ENCODE data around the gene TOP1. TPM values are rescaled to one million over a fixed set of nuclear protein-coding genes. Genes with fewer than 3 reads are reported as not detected.

TOP1 gene
- total RNA-seq, 2 experiments from 2014 or later, result 37.6 to 41.7 TPM

DNA sequence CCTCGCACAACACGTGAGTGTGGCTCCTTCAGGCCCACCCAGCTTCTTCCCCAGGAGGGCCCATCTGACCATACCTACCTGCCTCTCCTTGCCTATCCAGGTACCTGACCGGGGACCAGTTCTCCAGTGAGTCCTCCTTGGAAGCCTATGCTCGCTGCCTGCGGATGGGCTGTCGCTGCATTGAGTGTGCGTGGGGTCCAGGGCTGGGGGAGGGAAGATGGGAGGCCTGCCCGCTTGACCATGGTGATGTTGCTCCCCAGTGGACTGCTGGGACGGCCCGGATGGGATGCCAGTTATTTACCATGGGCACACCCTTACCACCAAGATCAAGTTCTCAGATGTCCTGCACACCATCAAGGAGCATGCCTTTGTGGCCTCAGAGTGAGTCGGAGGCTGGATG lies 135.2 kb downstream of the TOP1 start:
- Histone ChIP-seq H3K36me3 (ENCODE audit: insufficient read depth, low read length) (peaks cover 99% of the 10 kb centered on the region), H3K27ac (ENCODE audit: low read depth in 1 of 2, low read length in 2 of 2) (no peak overlapping the region), H3K4me1 (ENCODE audit: insufficient read depth, low read length) (peaks cover 89% of the 10 kb centered on the region), H3K9me3 (ENCODE audit: control insufficient read depth in 1 of 2, insufficient read depth in 1 of 2, low read length in 2 of 2) (no peaks in the 10 kb centered on the region), H3K4me3 (ENCODE audit: low read length) (no peak overlapping the region), H3K27me3 (ENCODE audit: control insufficient read depth in 1 of 2, insufficient read depth in 2 of 2, low read length in 2 of 2) (no peaks in the 10 kb centered on the region)
- DNase-seq, result no peak
- H3K4me1 Mint-ChIP-seq (ENCODE audit: low read depth), result peaks cover 63% of the 10 kb centered on the region
- TF ChIP-seq, protein P1, sequence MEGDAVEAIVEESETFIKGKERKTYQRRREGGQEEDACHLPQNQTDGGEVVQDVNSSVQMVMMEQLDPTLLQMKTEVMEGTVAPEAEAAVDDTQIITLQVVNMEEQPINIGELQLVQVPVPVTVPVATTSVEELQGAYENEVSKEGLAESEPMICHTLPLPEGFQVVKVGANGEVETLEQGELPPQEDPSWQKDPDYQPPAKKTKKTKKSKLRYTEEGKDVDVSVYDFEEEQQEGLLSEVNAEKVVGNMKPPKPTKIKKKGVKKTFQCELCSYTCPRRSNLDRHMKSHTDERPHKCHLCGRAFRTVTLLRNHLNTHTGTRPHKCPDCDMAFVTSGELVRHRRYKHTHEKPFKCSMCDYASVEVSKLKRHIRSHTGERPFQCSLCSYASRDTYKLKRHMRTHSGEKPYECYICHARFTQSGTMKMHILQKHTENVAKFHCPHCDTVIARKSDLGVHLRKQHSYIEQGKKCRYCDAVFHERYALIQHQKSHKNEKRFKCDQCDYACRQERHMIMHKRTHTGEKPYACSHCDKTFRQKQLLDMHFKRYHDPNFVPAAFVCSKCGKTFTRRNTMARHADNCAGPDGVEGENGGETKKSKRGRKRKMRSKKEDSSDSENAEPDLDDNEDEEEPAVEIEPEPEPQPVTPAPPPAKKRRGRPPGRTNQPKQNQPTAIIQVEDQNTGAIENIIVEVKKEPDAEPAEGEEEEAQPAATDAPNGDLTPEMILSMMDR (IDR thresholded peaks at IDR 0.05), result no peak
- ChIA-PET CTCF (interaction anchor here (0.6 to 2.3 kb wide), 4 partner anchors 9 to 538 kb away, joined by 3 to 8 read pairs (median 4); no protein-coding TSS in a partner anchor), POLR2A (no interaction called here)
- no peaks in the 10 kb centered on the region for H3K9me3 Mint-ChIP-seq
- H3K27ac Mint-ChIP-seq, result peak overlapping the region; percentile 96
- H3K4me3 Mint-ChIP-seq, result no peak overlapping the region
- no peaks in the 10 kb centered on the region for H3K27me3 Mint-ChIP-seq
- H3K36me3 Mint-ChIP-seq (ENCODE audit: low read depth), result peaks cover 91% of the 10 kb centered on the region
- no peak for ATAC-seq (ENCODE audit: poor library complexity)
- intact Hi-C loops (cut with DNase I, micrococcal nuclease), result no loop called here

DNA sequence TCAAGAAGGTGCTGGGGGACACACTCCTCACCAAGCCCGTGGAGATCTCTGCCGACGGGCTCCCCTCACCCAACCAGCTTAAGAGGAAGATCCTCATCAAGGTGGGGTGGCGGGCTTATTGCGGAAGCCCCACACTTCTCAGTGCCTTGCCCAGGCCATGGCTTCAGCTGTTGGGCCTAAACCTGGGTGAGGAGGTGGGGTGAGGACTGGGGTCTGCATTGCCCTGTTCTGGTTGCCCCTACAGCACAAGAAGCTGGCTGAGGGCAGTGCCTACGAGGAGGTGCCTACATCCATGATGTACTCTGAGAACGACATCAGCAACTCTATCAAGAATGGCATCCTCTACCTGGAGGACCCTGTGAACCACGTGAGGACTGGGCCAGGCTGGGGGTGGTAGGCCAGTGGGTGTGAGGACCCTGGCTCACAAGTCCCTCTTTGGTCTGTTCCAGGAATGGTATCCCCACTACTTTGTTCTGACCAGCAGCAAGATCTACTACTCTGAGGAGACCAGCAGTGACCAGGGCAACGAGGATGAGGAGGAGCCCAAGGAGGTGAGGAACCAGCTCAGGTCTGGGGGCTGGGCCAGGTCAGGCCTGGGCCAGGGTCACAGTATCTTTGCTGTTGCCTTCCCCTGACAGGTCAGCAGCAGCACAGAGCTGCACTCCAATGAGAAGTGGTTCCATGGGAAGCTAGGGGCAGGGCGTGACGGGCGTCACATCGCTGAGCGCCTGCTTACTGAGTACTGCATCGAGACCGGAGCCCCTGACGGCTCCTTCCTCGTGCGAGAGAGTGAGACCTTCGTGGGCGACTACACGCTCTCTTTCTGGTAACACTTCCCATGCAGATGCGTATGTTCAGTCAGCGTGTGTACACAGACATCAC lies 136.6 kb downstream of the TOP1 start:
- CTCF ChIA-PET, result interaction anchor here (1.2 to 1.5 kb wide), 2 partner anchors 8 to 30 kb away, joined by 3 to 6 read pairs; no protein-coding TSS in a partner anchor
- Histone ChIP-seq H3K4me1 (ENCODE audit: insufficient read depth, low read length) (peaks cover 76% of the 10 kb centered on the region), H3K9me3 (ENCODE audit: control insufficient read depth in 1 of 2, insufficient read depth in 1 of 2, low read length in 2 of 2) (no peaks in the 10 kb centered on the region), H3K27me3 (ENCODE audit: control insufficient read depth in 1 of 2, insufficient read depth in 2 of 2, low read length in 2 of 2) (no peaks in the 10 kb centered on the region), H3K4me3 (ENCODE audit: low read length) (no peak overlapping the region), H3K27ac (ENCODE audit: low read depth in 1 of 2, low read length in 2 of 2) (peak overlapping the region; percentile 3 to 18), H3K36me3 (ENCODE audit: insufficient read depth, low read length) (peaks cover 100% of the 10 kb centered on the region)
- Mint-ChIP-seq H3K36me3 (ENCODE audit: low read depth) (peaks cover 96% of the 10 kb centered on the region), H3K27me3 (no peaks in the 10 kb centered on the region), H3K4me1 (ENCODE audit: low read depth) (peaks cover 51% of the 10 kb centered on the region), H3K9me3 (no peaks in the 10 kb centered on the region), H3K4me3 (no peak overlapping the region), H3K27ac (peak overlapping the region; percentile 96)
- ATAC-seq (ENCODE audit: poor library complexity) (no peak), DNase-seq (no peak)
- POLR2A ChIA-PET, result interaction anchor here (0.7 to 1.3 kb wide), 2 partner anchors 8 to 27 kb away, joined by 3 to 8 read pairs; no protein-coding TSS in a partner anchor
- TF ChIP-seq, protein P1 (IDR thresholded peaks at IDR 0.05), result no peak
- intact Hi-C loops (cut with DNase I, micrococcal nuclease), result no loop called here

DNA sequence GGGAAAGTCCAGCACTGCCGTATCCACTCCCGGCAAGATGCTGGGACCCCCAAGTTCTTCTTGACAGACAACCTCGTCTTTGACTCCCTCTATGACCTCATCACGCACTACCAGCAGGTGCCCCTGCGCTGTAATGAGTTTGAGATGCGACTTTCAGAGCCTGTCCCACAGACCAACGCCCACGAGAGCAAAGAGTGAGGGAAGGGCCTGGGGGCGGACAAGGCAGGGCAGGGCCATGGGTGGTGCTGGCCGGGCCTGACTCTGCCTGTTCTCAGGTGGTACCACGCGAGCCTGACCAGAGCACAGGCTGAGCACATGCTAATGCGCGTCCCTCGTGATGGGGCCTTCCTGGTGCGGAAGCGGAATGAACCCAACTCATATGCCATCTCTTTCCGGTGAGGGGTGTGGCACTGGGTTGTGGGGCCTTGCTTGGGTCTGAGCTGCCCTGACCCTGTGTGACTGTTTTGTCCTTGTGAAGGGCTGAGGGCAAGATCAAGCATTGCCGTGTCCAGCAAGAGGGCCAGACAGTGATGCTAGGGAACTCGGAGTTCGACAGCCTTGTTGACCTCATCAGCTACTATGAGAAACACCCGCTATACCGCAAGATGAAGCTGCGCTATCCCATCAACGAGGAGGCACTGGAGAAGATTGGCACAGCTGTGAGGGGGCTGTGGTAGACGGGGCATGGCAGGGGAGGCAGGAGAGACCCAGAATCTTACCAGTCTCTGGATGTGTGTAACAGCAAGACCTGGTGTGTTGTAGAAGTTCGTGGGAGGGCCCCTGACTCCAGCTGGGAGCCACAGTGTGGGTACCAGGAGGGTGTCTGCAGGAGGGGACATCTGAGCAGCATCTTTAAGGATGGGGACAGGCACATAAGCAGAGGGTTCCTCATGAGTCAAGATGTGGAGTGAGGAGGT lies 137.8 kb downstream of the TOP1 start:
- Histone ChIP-seq H3K4me3 (ENCODE audit: low read length) (no peak overlapping the region), H3K27me3 (ENCODE audit: control insufficient read depth in 1 of 2, insufficient read depth in 2 of 2, low read length in 2 of 2) (no peaks in the 10 kb centered on the region), H3K36me3 (ENCODE audit: insufficient read depth, low read length) (peaks cover 99% of the 10 kb centered on the region), H3K27ac (ENCODE audit: low read depth in 1 of 2, low read length in 2 of 2) (peak overlapping the region; percentile 3 to 44), H3K4me1 (ENCODE audit: insufficient read depth, low read length) (peaks cover 67% of the 10 kb centered on the region), H3K9me3 (ENCODE audit: control insufficient read depth in 1 of 2, insufficient read depth in 1 of 2, low read length in 2 of 2) (no peaks in the 10 kb centered on the region)
- TF ChIP-seq, protein P1 (IDR thresholded peaks at IDR 0.05), result no peak
- Mint-ChIP-seq H3K9me3 (no peaks in the 10 kb centered on the region), H3K4me1 (ENCODE audit: low read depth) (peaks cover 48% of the 10 kb centered on the region), H3K27me3 (no peaks in the 10 kb centered on the region), H3K27ac (peak overlapping the region; percentile 96), H3K36me3 (ENCODE audit: low read depth) (peaks cover 96% of the 10 kb centered on the region), H3K4me3 (no peak overlapping the region)
- ChIA-PET POLR2A (interaction anchor here (1.2 to 2.0 kb wide), 2 partner anchors 9 to 25 kb away, joined by 3 to 7 read pairs; no protein-coding TSS in a partner anchor), CTCF (interaction anchor here (1.8 kb wide), 1 partner anchor 31 kb away, joined by 5 read pairs; no protein-coding TSS in a partner anchor)
- intact Hi-C loops (cut with DNase I, micrococcal nuclease), result no loop called here
- DNase-seq, result no peak
- no peak for ATAC-seq (ENCODE audit: poor library complexity)
